HG03571 (cell line): ENCODE data around the gene KLHL29.

Experiments used
- ATAC-seq: cut with Tn5 transposase; IDR thresholded peaks from one replicate; pipeline ENCODE4 v1.9.1; 2021; ENCODE audit not compliant: unreplicated experiment

Gene KLHL29

GRCh38 chr2:23687214-23687613, 302.2 kb downstream of the KLHL29 start:
- ATAC-seq: no peak

- no peak for ATAC-seq
Measured at GRCh38 chr2:23687713-23688112, 302.7 kb downstream of the KLHL29 start.

GRCh38 chr2:23688486-23689130, 303.6 kb downstream of the KLHL29 start:
- no peak for ATAC-seq

GRCh38 chr2:23689131-23689700, 304.2 kb downstream of the KLHL29 start:
- no peak for ATAC-seq

DNA sequence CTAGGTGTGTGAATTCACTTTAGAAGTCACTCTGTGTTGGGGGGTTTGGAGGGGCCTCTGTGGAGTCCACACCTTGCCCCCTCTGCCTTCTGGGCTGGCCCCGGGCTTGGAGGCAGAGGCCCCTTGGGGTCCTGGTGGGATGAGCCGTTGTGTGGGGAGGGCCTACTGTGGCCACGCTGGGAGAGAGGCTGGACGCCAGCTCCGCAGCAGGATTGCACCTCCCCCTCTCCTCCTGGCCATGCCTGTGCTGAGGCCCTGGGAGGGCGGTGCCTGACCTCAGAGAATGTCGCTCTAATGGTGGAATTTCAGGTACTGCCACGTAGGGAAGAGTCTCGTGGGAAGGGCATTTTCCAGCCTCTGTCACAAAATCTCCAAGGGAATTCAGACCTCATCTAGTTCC, 304.9 kb downstream of the KLHL29 start:
- no peak for ATAC-seq

DNA sequence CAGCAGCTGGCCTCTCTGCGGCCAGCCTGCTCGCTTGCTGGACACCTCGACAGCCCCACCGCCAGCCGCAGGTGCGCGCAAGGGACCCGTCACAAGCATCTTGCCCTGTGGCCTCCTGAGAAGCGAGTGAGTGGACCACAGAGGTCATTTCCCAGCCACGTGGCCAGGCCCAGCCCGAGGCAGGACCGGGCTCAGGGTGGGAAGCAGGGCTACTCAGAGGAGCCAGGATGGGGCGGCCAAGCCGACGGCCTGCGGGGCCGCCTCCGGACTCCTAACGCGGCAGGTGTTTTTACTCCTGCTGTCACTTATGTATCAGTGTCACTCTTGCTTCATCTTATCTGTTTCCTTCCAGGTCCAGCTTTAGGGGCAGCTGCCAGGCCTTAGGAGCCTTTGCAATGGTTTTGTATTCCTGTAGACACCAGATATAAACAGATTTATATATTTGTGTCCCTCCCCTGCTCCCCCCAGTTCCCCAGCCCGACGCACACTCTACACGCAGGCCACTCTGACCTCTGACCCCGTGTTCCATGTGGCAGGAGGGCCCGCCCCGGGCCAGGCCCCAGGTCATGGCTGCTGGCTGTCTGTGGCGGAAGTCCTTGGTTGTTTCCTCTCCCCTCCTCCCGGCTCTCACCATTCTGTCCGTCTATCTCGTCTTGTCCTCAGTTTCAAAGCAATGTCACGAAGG, 305.6 kb downstream of the KLHL29 start:
- ATAC-seq: no peak

- no peak for ATAC-seq
Measured at GRCh38 chr2:23691106-23691470, 306.1 kb downstream of the KLHL29 start.

DNA sequence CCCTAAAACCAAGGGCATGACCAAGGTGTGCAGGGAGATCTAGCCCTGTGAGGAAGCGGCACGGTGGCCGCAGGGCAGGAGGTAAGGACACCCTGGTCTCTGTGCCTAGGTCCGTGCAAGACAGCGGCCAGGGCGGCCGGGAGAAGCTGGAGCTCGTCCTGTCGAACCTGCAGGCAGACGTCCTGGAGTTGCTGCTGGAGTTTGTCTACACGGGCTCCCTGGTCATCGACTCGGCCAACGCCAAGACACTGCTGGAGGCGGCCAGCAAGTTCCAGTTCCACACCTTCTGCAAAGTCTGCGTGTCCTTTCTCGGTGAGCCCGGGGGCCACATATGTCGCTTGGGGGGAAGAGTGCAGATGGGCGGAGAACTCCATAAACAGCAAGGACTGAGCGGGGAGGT, 306.6 kb downstream of the KLHL29 start:
- no peak for ATAC-seq

GRCh38 chr2:23692263-23692662, 307.3 kb downstream of the KLHL29 start:
- ATAC-seq: no peak

GRCh38 chr2:23692851-23693605, 308.0 kb downstream of the KLHL29 start:
- ATAC-seq: no peak

DNA sequence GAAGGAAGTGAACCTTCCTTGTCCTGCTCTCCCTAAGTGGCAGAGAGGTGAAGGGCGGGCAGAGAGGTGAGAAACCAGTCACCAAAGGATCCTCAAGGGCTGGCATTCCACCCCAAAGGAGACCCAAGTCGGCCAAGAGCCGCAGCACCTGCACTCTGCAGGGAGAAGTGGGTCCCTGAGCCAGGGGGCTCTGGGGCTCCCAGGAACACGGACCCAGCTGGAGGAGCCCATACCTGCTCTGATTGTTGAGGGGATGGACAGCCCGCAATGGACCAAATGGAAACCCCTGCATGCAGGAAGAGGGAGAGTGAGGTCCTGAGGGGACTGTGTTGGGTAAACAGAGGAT, 308.6 kb downstream of the KLHL29 start:
- ATAC-seq: no peak

GRCh38 chr2:23694058-23695045, 309.4 kb downstream of the KLHL29 start:
- ATAC-seq: no peak

- ATAC-seq: no peak
Measured at GRCh38 chr2:23695214-23695889, 310.4 kb downstream of the KLHL29 start.

GRCh38 chr2:23695890-23696751, 311.1 kb downstream of the KLHL29 start:
- ATAC-seq: no peak

- no peak for ATAC-seq
Measured at GRCh38 chr2:23696752-23697045, 311.7 kb downstream of the KLHL29 start.

- no peak for ATAC-seq
Measured at GRCh38 chr2:23697256-23698075, 312.5 kb downstream of the KLHL29 start.

- ATAC-seq: no peak
Measured at GRCh38 chr2:23698116-23698693, 313.2 kb downstream of the KLHL29 start.
